Right renal pelvis (tissue), 4 donors: ENCODE results near the gene GNAI2. TPM values are rescaled to one million over a fixed set of nuclear protein-coding genes. Genes with fewer than 3 reads are reported as not detected.
"Not testable (repeated sequence)": the region's sequence is repeated elsewhere in the genome, so short reads cannot be mapped to it uniquely, and the experiment has no call there.

Source experiments
- DNase-seq, 4 donors: peaks; one replicate each; pipeline ENCODE4 v3.0.0-alpha.2; 2013; ENCODE audit warnings: low read depth in 4 of 4, low spot score in 3 of 4, missing footprints in 1 of 4
- polyA plus RNA-seq, 4 donors: library from polyadenylated mRNA; unstranded; fragments of 120-200 nt; gene quantifications; one replicate each; pipeline ENCODE4 v1.2.1, GENCODE V29; 2013; ENCODE audit not compliant: insufficient read length in 4 of 4

Gene GNAI2
- polyA plus RNA-seq, 4 donors = 203 to 219 (median 207) TPM

- no peak for DNase-seq
Observed at GRCh38 chr3:50261505-50261904, 25.5 kb downstream of the GNAI2 start.

GRCh38 chr3:50262200-50262599 lies 26.2 kb downstream of the GNAI2 start:
- not testable (repeated sequence) for DNase-seq

- no peak for DNase-seq
Observed at GRCh38 chr3:50262778-50263177, 26.8 kb downstream of the GNAI2 start.

GRCh38 chr3:50263478-50264382 lies 27.7 kb downstream of the GNAI2 start:
- no peak for DNase-seq

- peak; percentile 81 to 93 (median 90) for DNase-seq
Observed at GRCh38 chr3:50264383-50264963, 28.5 kb downstream of the GNAI2 start.

- DNase-seq = no peak
Observed at GRCh38 chr3:50264964-50265485, 29.0 kb downstream of the GNAI2 start.

GRCh38 chr3:50265571-50265970 lies 29.6 kb downstream of the GNAI2 start:
- DNase-seq = no peak

- DNase-seq = no peak
Observed at GRCh38 chr3:50266017-50266416, 30.0 kb downstream of the GNAI2 start.

- no peak for DNase-seq
Observed at GRCh38 chr3:50266836-50267235, 30.8 kb downstream of the GNAI2 start.

- DNase-seq = no peak
Observed at GRCh38 chr3:50267280-50267913, 31.4 kb downstream of the GNAI2 start.

GRCh38 chr3:50268276-50268675 lies 32.3 kb downstream of the GNAI2 start:
- no peak for DNase-seq

- DNase-seq = no peak
Observed at GRCh38 chr3:50268703-50269451, 32.9 kb downstream of the GNAI2 start, which contains the start of gene SEMA3B. Gene SEMA3B, plus strand, starts transcription at chr3:50269147. Its CDS starts 94 bp downstream, at chr3:50269241.

- DNase-seq = no peak
Observed at GRCh38 chr3:50269460-50269859, 33.5 kb downstream of the GNAI2 start.

- no peak for DNase-seq
Observed at GRCh38 chr3:50269977-50270413, 34.0 kb downstream of the GNAI2 start.

- DNase-seq = no peak
Observed at GRCh38 chr3:50270422-50271224, 34.6 kb downstream of the GNAI2 start.

- no peak for DNase-seq
Observed at GRCh38 chr3:50271314-50271936, 35.4 kb downstream of the GNAI2 start.

- DNase-seq = not testable (repeated sequence)
Observed at GRCh38 chr3:50272538-50272910, 36.5 kb downstream of the GNAI2 start.

- DNase-seq = peak in 2 of 4 donors; percentile 69 to 85
Observed at GRCh38 chr3:50272911-50273688, 37.1 kb downstream of the GNAI2 start.
